Smooth muscle cell (in vitro differentiated cells): ENCODE measurements around the gene ADI1. TPM values are rescaled to one million over a fixed set of nuclear protein-coding genes. Genes with fewer than 3 reads are reported as not detected.

Experiments
- DNase-seq: peaks from one replicate; lab custom pipeline; 2025; ENCODE audit not compliant: unreplicated experiment; lab: John Stamatoyannopoulos, UW
- H2AFZ ChIP-seq: fragments of 200-600 bp; sonication (generic); 2 replicates; pipeline ENCODE4 v1.6.0; 2016; ENCODE audit warnings: antibody characterized with exemption, low read depth, mild to moderate bottlenecking
- H3F3A ChIP-seq: fragments of 200-600 bp; sonication (generic); 2 replicates; pipeline ENCODE4 v1.6.0; 2017; ENCODE audit warnings: antibody characterized with exemption, low read depth
- H3K27ac ChIP-seq: fragments of 200-600 bp; sonication (generic); 2 replicates; pipeline ENCODE4 v1.5.1; 2016; ENCODE audit warnings: low read depth, mild to moderate bottlenecking
- H3K27me3 ChIP-seq: fragments of 200-600 bp; sonication (generic); 2 replicates; pipeline ENCODE4 v1.6.1; 2016; ENCODE audit warnings: low read depth, mild to moderate bottlenecking
- H3K36me3 ChIP-seq: fragments of 200-600 bp; sonication (generic); 2 replicates; pipeline ENCODE4 v1.5.1; 2016; ENCODE audit warnings: low read depth
- H3K4me1 ChIP-seq: fragments of 200-600 bp; sonication (generic); 2 replicates; pipeline ENCODE4 v1.5.1; 2016; ENCODE audit warnings: low read depth
- H3K4me2 ChIP-seq: fragments of 200-600 bp; sonication (generic); 2 replicates; pipeline ENCODE4 v1.6.0; 2016; ENCODE audit warnings: mild to moderate bottlenecking
- H3K4me3 ChIP-seq: fragments of 200-600 bp; sonication (generic); 2 replicates; pipeline ENCODE4 v1.5.1; 2016; ENCODE audit warnings: mild to moderate bottlenecking
- H3K79me2 ChIP-seq: fragments of 200-600 bp; sonication (generic); 2 replicates; pipeline ENCODE4 v1.6.0; 2016; ENCODE audit warnings: low read depth, mild to moderate bottlenecking
- H3K9ac ChIP-seq: fragments of 200-600 bp; sonication (generic); 2 replicates; pipeline ENCODE4 v1.6.0; 2016; ENCODE audit warnings: low read depth
- H3K9me3 ChIP-seq: fragments of 200-600 bp; sonication (generic); replicated peaks from 2 replicates; pipeline ENCODE4 v1.5.1; 2016; ENCODE audit warnings: low read depth
- H4K20me1 ChIP-seq: fragments of 200-600 bp; sonication (generic); 2 replicates; pipeline ENCODE4 v1.6.0; 2016; ENCODE audit warnings: low read depth
- CTCF ChIP-seq: fragments of 200-600 bp; sonication (generic); IDR thresholded peaks from 2 replicates; pipeline ENCODE4 v1.5.1; 2017; ENCODE audit warnings: borderline replicate concordance, mild to moderate bottlenecking, antibody characterized with exemption; ENCODE audit not compliant: insufficient read depth, poor library complexity, severe bottlenecking
- WGBS: methylation state at CpG from one replicate; pipeline ENCODE4 v1.1.7; 2016; ENCODE audit warnings: low lambda C conversion rate; 5-methylcytosine and 5-hydroxymethylcytosine counted together
- polyA plus RNA-seq: library from polyadenylated mRNA; unstranded; fragments of >200 nt; fragmentation: Nextera tagmentation; extraction: Ambion mirVana; gene quantifications from 2 replicates; pipeline ENCODE4 v1.2.1, GENCODE V29; 2016
- total RNA-seq: library from RNA; depleted of rRNA; stranded (reverse); fragments of >200 nt; gene quantifications from 2 replicates; pipeline ENCODE4 v1.2.3, GENCODE V29; 2014

The ADI1 gene
- total and polyA plus RNA-seq, 2 experiments from 2014 or later: 19.0 to 30.9 TPM

GRCh38 chr2:3472296-3472695 lies 47.0 kb downstream of the ADI1 start:
- H3F3A ChIP-seq: no peaks in the 10 kb centered on the region
- TF ChIP-seq CTCF: no peak
- H3K4me3 ChIP-seq: no peak overlapping the region
- H3K27me3 ChIP-seq: no peaks in the 10 kb centered on the region
- no peak overlapping the region for H3K27ac ChIP-seq
- H3K4me2 ChIP-seq: no peak overlapping the region
- H3K9ac ChIP-seq: no peak overlapping the region
- H3K4me1 ChIP-seq: no peaks in the 10 kb centered on the region
- H3K36me3 ChIP-seq: no peaks in the 10 kb centered on the region
- H2AFZ ChIP-seq: no peak overlapping the region
- H4K20me1 ChIP-seq: no peaks in the 10 kb centered on the region
- no peaks in the 10 kb centered on the region for H3K79me2 ChIP-seq
- WGBS: 94% methylated on average over 10 of the region's 10 CpGs
- H3K9me3 ChIP-seq: no peaks in the 10 kb centered on the region
- DNase-seq: no peak

- Histone ChIP-seq H3F3A (no peaks in the 10 kb centered on the region), H3K4me1 (no peaks in the 10 kb centered on the region), H3K27me3 (no peaks in the 10 kb centered on the region), H3K9me3 (no peaks in the 10 kb centered on the region), H3K36me3 (no peaks in the 10 kb centered on the region), H4K20me1 (no peaks in the 10 kb centered on the region), H3K4me2 (peak overlapping the region; percentile 26), H3K27ac (peak overlapping the region; percentile 60), H3K4me3 (no peak overlapping the region), H3K79me2 (no peaks in the 10 kb centered on the region), H2AFZ (no peak overlapping the region), H3K9ac (no peak overlapping the region)
- TF ChIP-seq CTCF: no peak
- WGBS: 96% methylated on average over 17 of the region's 17 CpGs
- no peak for DNase-seq
Observed at GRCh38 chr2:3470856-3471737, 48.2 kb downstream of the ADI1 start.

- Histone ChIP-seq H3K9ac (no peak overlapping the region), H3K4me2 (no peak overlapping the region), H3K9me3 (no peaks in the 10 kb centered on the region), H3K36me3 (no peaks in the 10 kb centered on the region), H3F3A (no peaks in the 10 kb centered on the region), H3K4me3 (no peak overlapping the region), H4K20me1 (peaks cover 4% of the 10 kb centered on the region), H3K79me2 (no peaks in the 10 kb centered on the region), H3K27me3 (no peaks in the 10 kb centered on the region), H3K4me1 (no peaks in the 10 kb centered on the region), H2AFZ (no peak overlapping the region), H3K27ac (peak overlapping the region; percentile 60)
- DNase-seq: no peak
- no peak for TF ChIP-seq CTCF
- 85% methylated on average over 17 of the region's 17 CpGs for WGBS
Observed at GRCh38 chr2:3470166-3470651, 49.1 kb downstream of the ADI1 start.
